H1 (cell line): ENCODE data around the gene VPS13A. TPM values are rescaled to one million over a fixed set of nuclear protein-coding genes. Genes with fewer than 3 reads are reported as not detected.

ENCODE experiments used
- CTCF ChIA-PET: fragments of 300-600 bp; sonication (Branson Sonifier 250); formaldehyde crosslinking; loops from one replicate; lab custom pipeline; 2021; ENCODE audit not compliant: partially characterized antibody; lab: Charles Lee
- POLR2A ChIA-PET: fragments of 300-600 bp; sonication (Branson Sonifier 250); formaldehyde crosslinking; loops from one replicate; lab custom pipeline; 2021; ENCODE audit warnings: inconsistent platforms; ENCODE audit not compliant: partially characterized antibody; lab: Charles Lee
- DNase-seq, 2 experiments: peaks; one replicate each; pipeline versions ENCODE4 v3.0.0 to v3.0.0-alpha.2; 2010 to 2022; ENCODE audit warnings: low spot score in 2 of 2, low read depth in 1 of 2, mixed read lengths in 1 of 2
- FAIRE-seq: peaks from 2 replicates; lab custom pipeline; 2011; peaks lifted over from hg19 to GRCh38; lab: Jason Lieb, UNC
- H2AFZ ChIP-seq: 2 replicates; pipeline ENCODE4 v1.8.1; 2012; ENCODE audit warnings: low read length, inconsistent platforms
- H2AK5ac ChIP-seq: 2 replicates; pipeline ENCODE4 v1.6.1; 2013; ENCODE audit warnings: low read depth, low read length
- H2BK120ac ChIP-seq: replicated peaks from 2 replicates; pipeline ENCODE3; 2013; ENCODE audit warnings: low read depth, low read length, inconsistent platforms
- H2BK12ac ChIP-seq: 2 replicates; pipeline ENCODE4 v1.6.1; 2013; ENCODE audit warnings: low read depth, low read length
- H2BK15ac ChIP-seq: 2 replicates; pipeline ENCODE4 v1.6.1; 2013; ENCODE audit warnings: low read length
- H2BK20ac ChIP-seq: 2 replicates; pipeline ENCODE4 v1.6.1; 2013; ENCODE audit warnings: low read length
- H2BK5ac ChIP-seq: 2 replicates; pipeline ENCODE4 v1.6.1; 2013; ENCODE audit warnings: low read depth, low read length
- H3K14ac ChIP-seq: 2 replicates; pipeline ENCODE4 v1.6.1; 2013; ENCODE audit warnings: inconsistent platforms; ENCODE audit not compliant: insufficient read length
- H3K18ac ChIP-seq: 2 replicates; pipeline ENCODE4 v1.6.1; 2013; ENCODE audit warnings: low read length; ENCODE audit errors: extremely low read depth
- H3K23ac ChIP-seq: 2 replicates; pipeline ENCODE4 v1.6.1; 2013; ENCODE audit warnings: inconsistent platforms; ENCODE audit not compliant: insufficient read length
- H3K23me2 ChIP-seq: 2 replicates; pipeline ENCODE4 v1.6.1; 2013; ENCODE audit warnings: low read depth, low read length
- H3K27ac ChIP-seq: 2 replicates; pipeline ENCODE4 v1.6.1; 2011; ENCODE audit warnings: low read depth, low read length, inconsistent platforms
- H3K27me3 ChIP-seq, 4 experiments: replicated peaks in 1 of 4; 1 replicate in 1 of 4; 2 replicates in 3 of 4; pipeline versions ENCODE4 v1.6.1 to v1.8.1; 2011 to 2013; ENCODE audit warnings: low read length in 3 of 4, mild to moderate bottlenecking in 3 of 4, inconsistent platforms in 2 of 4, mixed read lengths in 2 of 4, moderate library complexity in 1 of 4; ENCODE audit not compliant: control insufficient read depth in 3 of 4, insufficient read depth in 3 of 4; ENCODE audit errors: extremely low read depth in 1 of 4
- H3K36me3 ChIP-seq, 4 experiments: 2 replicates each; pipeline versions ENCODE4 v1.6.1 to v1.8.1; 2011 to 2013; ENCODE audit warnings: mild to moderate bottlenecking in 4 of 4, low read length in 3 of 4, moderate library complexity in 2 of 4, control low read depth in 1 of 4, inconsistent platforms in 1 of 4; ENCODE audit not compliant: insufficient read depth in 4 of 4, control insufficient read depth in 2 of 4
- H3K4ac ChIP-seq: replicated peaks from 2 replicates; pipeline ENCODE3; 2013; ENCODE audit warnings: low read length, low read depth, mixed read lengths, inconsistent platforms; ENCODE audit not compliant: insufficient read length
- H3K4me1 ChIP-seq, 4 experiments: replicated peaks in 1 of 4; 1 replicate in 1 of 4; 2 replicates in 3 of 4; pipeline versions ENCODE4 v1.6.1 to v1.8.1; 2011 to 2013; ENCODE audit warnings: low read length in 3 of 4, inconsistent platforms in 2 of 4, mixed read lengths in 1 of 4; ENCODE audit not compliant: insufficient read depth in 4 of 4, control insufficient read depth in 3 of 4
- H3K4me2 ChIP-seq, 2 experiments: 2 replicates each; pipeline versions ENCODE4 v1.6.1 to v1.8.1; 2011 to 2013; ENCODE audit warnings: low read depth in 2 of 2, low read length in 2 of 2, control low read depth in 1 of 2, inconsistent platforms in 1 of 2, mild to moderate bottlenecking in 1 of 2; ENCODE audit not compliant: insufficient read depth in 1 of 2
- H3K4me3 ChIP-seq, 4 experiments: fragments of 200-600, 300-600 bp in 1 of 4; sonication (generic), shearing (Covaris generic), sonication (Bioruptor Twin) in 1 of 4; 2 replicates each; pipeline versions ENCODE4 v1.5.1 to v1.8.1; 2011 to 2016; ENCODE audit warnings: low read length in 4 of 4, low read depth in 3 of 4, control low read depth in 2 of 4, inconsistent platforms in 2 of 4, mild to moderate bottlenecking in 2 of 4, mixed read lengths in 1 of 4, moderate library complexity in 1 of 4; ENCODE audit not compliant: insufficient read depth in 2 of 4; ENCODE audit errors: extremely low read depth in 1 of 4
- H3K56ac ChIP-seq: replicated peaks from 2 replicates; pipeline ENCODE3; 2013; ENCODE audit warnings: low read depth, mild to moderate bottlenecking, mixed read lengths, low read length, inconsistent platforms; ENCODE audit not compliant: insufficient read length
- H3K79me1 ChIP-seq: 2 replicates; pipeline ENCODE4 v1.6.1; 2013; ENCODE audit warnings: low read depth, low read length, control low read depth
- H3K79me2 ChIP-seq, 2 experiments: 2 replicates each; pipeline versions ENCODE4 v1.6.1 to v1.8.1; 2012 to 2013; ENCODE audit warnings: low read length in 2 of 2, mild to moderate bottlenecking in 2 of 2, inconsistent platforms in 1 of 2; ENCODE audit not compliant: insufficient read depth in 2 of 2, control insufficient read depth in 1 of 2
- H3K9ac ChIP-seq, 4 experiments: replicated peaks in 1 of 4; 1 replicate in 1 of 4; 2 replicates in 3 of 4; pipeline versions ENCODE4 v1.6.1 to v1.8.1; 2011 to 2013; ENCODE audit warnings: low read depth in 3 of 4, low read length in 3 of 4, control low read depth in 2 of 4, mild to moderate bottlenecking in 2 of 4, moderate library complexity in 2 of 4, inconsistent platforms in 1 of 4; ENCODE audit errors: extremely low read depth in 1 of 4
- H3K9me3 ChIP-seq, 2 experiments: 2 replicates each; pipeline versions ENCODE4 v1.6.1 to v1.8.1; 2012 to 2013; ENCODE audit warnings: mild to moderate bottlenecking in 2 of 2, moderate library complexity in 2 of 2, control low read depth in 1 of 2, inconsistent platforms in 1 of 2, low read depth in 1 of 2, low read length in 1 of 2, mixed read lengths in 1 of 2; ENCODE audit not compliant: insufficient read depth in 2 of 2
- H4K20me1 ChIP-seq, 2 experiments: replicated peaks in 1 of 2; 2 replicates each; pipeline versions ENCODE3 to v1.8.1; 2011 to 2013; ENCODE audit warnings: inconsistent platforms in 2 of 2, low read length in 2 of 2, mild to moderate bottlenecking in 1 of 2; ENCODE audit not compliant: insufficient read depth in 2 of 2, control insufficient read depth in 1 of 2
- H4K5ac ChIP-seq: 2 replicates; pipeline ENCODE4 v1.6.1; 2013; ENCODE audit warnings: low read length, low read depth, mixed read lengths, inconsistent platforms; ENCODE audit not compliant: insufficient read length
- H4K8ac ChIP-seq: 2 replicates; pipeline ENCODE4 v1.8.0; 2013; ENCODE audit warnings: mild to moderate bottlenecking, moderate library complexity, low read length, inconsistent platforms; ENCODE audit not compliant: insufficient read depth; ENCODE audit errors: extremely low read depth
- H4K91ac ChIP-seq: replicated peaks from 2 replicates; pipeline ENCODE3; 2013; ENCODE audit warnings: low read length, mixed read lengths, inconsistent platforms; ENCODE audit not compliant: insufficient read length
- BCL11A ChIP-seq, 2 experiments: IDR thresholded peaks; one replicate each; pipeline ENCODE4 v1.6.1; 2011; ENCODE audit warnings: low read depth in 2 of 2, low read length in 2 of 2, mild to moderate bottlenecking in 2 of 2
- CBX8 ChIP-seq: fragments of 300-800, 300-1000 bp; sonication (generic); IDR thresholded peaks from 2 replicates; pipeline ENCODE4 v1.7.1; 2016; ENCODE audit warnings: low read depth, low read length, borderline replicate concordance
- RAD21 ChIP-seq, 2 experiments: IDR thresholded peaks in 1 of 2; conservative IDR thresholded peaks in 1 of 2; 2 replicates each; pipeline ENCODE4 v1.6.1; 2011; ENCODE audit warnings: low read depth in 2 of 2, low read length in 2 of 2, improper control_type of control experiment in 1 of 2, inconsistent platforms in 1 of 2, mild to moderate bottlenecking in 1 of 2, moderate library complexity in 1 of 2
- RXRA ChIP-seq: IDR thresholded peaks from 2 replicates; pipeline ENCODE4 v1.6.1; 2011; ENCODE audit warnings: low read depth, mild to moderate bottlenecking, low read length, moderate library complexity; ENCODE audit not compliant: insufficient read depth
- SIN3A ChIP-seq, 2 experiments: IDR thresholded peaks in 1 of 2; conservative IDR thresholded peaks in 1 of 2; 2 replicates each; pipeline ENCODE4 v1.6.1; 2011 to 2012; ENCODE audit warnings: low read length in 2 of 2, improper control_type of control experiment in 1 of 2, low read depth in 1 of 2, mild to moderate bottlenecking in 1 of 2
- SUZ12 ChIP-seq: fragments of 200-600 bp; sonication (generic); IDR thresholded peaks from 2 replicates; pipeline ENCODE4 v1.6.1; 2012; ENCODE audit warnings: mild to moderate bottlenecking, inconsistent platforms, low read length, moderate library complexity, mixed read lengths
- TBP ChIP-seq: IDR thresholded peaks from 2 replicates; pipeline ENCODE4 v1.6.1; 2011; ENCODE audit warnings: low read depth, low read length, improper control_type of control experiment
- ZNF274 ChIP-seq: IDR thresholded peaks from 2 replicates; pipeline ENCODE4 v1.7.0; 2012; ENCODE audit warnings: low read length, borderline replicate concordance; ENCODE audit errors: extremely low read depth
- WGBS, 2 experiments: shearing (Covaris generic) in 1 of 2; methylation state at CpG; one replicate each; pipeline versions ENCODE4 v1.1.6 to v1.1.7; 2013 to 2015; ENCODE audit warnings: low lambda C conversion rate in 2 of 2, mixed read lengths in 2 of 2, inconsistent platforms in 1 of 2, low coverage in 1 of 2, missing lambda C conversion rate in 1 of 2; ENCODE audit not compliant: insufficient replicate concordance in 2 of 2, insufficient coverage in 1 of 2, insufficient read length in 1 of 2; ENCODE audit errors: extremely low coverage in 1 of 2, missing lambda C conversion rate in 1 of 2; 5-methylcytosine and 5-hydroxymethylcytosine counted together
- polyA plus RNA-seq, 7 experiments: library from polyadenylated mRNA; depleted of rRNA in 3 of 7; stranded (reverse) in 5 of 7; unstranded in 2 of 7; fragments of >200 nt in 5 of 7; fragments of 200-250 nt in 2 of 7; gene quantifications; 1 replicate in 5 of 7; 2 replicates in 1 of 7; 4 replicates in 1 of 7; pipeline versions ENCODE4 v1.2.1 to v1.2.3, GENCODE V29; 2011 to 2013; ENCODE audit warnings: missing spikeins in 2 of 7, mixed read lengths in 2 of 7
- total RNA-seq: library from RNA; stranded (reverse); fragmentation: NEBNext Ultra II Directional; extraction: Animal tissue kit (Norgen Biotek cat#: 25700); gene quantifications from 2 replicates; pipeline ENCODE4 v1.2.1, GENCODE V29; 2021

VPS13A gene
- total and polyA plus RNA-seq, 2 of the 8 experiments (the other 6 are each of a cell fraction or from before 2014, with no cell fraction given): 6.0 to 36.5 TPM

GRCh38 chr9:77284616-77285015 lies 107.3 kb downstream of the VPS13A start:
- H3K27me3 ChIP-seq: no peaks in the 10 kb centered on the region
- no peak overlapping the region for H4K91ac ChIP-seq
- H4K20me1 ChIP-seq: no peaks in the 10 kb centered on the region
- FAIRE-seq: no peak
- H3K36me3 ChIP-seq: peaks cover 0 to 9% (median 3%) of the 10 kb centered on the region in 4 experiments; a peak in 3 of 8 replicates
- no peak overlapping the region for H3K14ac ChIP-seq
- H2BK20ac ChIP-seq: no peak overlapping the region
- no peaks in the 10 kb centered on the region for H3K79me1 ChIP-seq
- H2AK5ac ChIP-seq: no peak overlapping the region
- H3K9ac ChIP-seq: no peak overlapping the region
- H3K56ac ChIP-seq: no peak overlapping the region
- no peak overlapping the region for H4K5ac ChIP-seq
- no peaks in the 10 kb centered on the region; a peak in 1 of 4 replicates for H3K9me3 ChIP-seq
- no peaks in the 10 kb centered on the region for H3K23me2 ChIP-seq
- no peak overlapping the region for H3K18ac ChIP-seq
- ChIA-PET POLR2A (no interaction called here), CTCF (interaction anchor here (3.4 kb wide), 1 partner anchor 7 kb away, joined by 15 read pairs; no protein-coding TSS in a partner anchor)
- H3K4me1 ChIP-seq: no peaks in the 10 kb centered on the region
- no peak overlapping the region for H2BK12ac ChIP-seq
- WGBS, 2 experiments: 90% methylated on average over 7 of the region's 7 CpGs; no CpG with 5 or more reads in 1 of the 2 experiments
- no peak for TF ChIP-seq RXRA
- no peak for TF ChIP-seq TBP
- no peak for TF ChIP-seq SIN3A (conservative IDR thresholded peaks at IDR 0.05 in 1 of 2, IDR thresholded peaks at IDR 0.05 in 1 of 2; ENCODE audit: low read depth in 1 of 2, low read length in 2 of 2)
- no peak for TF ChIP-seq BCL11A (IDR thresholded peaks at IDR 0.05; ENCODE audit: low read depth in 2 of 2, low read length in 2 of 2)
- no peak for TF ChIP-seq RAD21 (IDR thresholded peaks at IDR 0.05 in 1 of 2, conservative IDR thresholded peaks at IDR 0.05 in 1 of 2; ENCODE audit: low read depth in 2 of 2, low read length in 2 of 2)
- no peak for TF ChIP-seq CBX8
- no peak for TF ChIP-seq ZNF274
- no peak for TF ChIP-seq SUZ12
- 0 out of 4 replicates have a peak, but pooled peaks cover 0 to 2% of the 10 kb centered on the region in 2 experiments for H3K79me2 ChIP-seq
- H3K23ac ChIP-seq: no peak overlapping the region
- no peak for DNase-seq
- no peak overlapping the region for H2AFZ ChIP-seq
- H3K4ac ChIP-seq: no peak overlapping the region
- no peak overlapping the region for H3K4me2 ChIP-seq
- no peak overlapping the region for H4K8ac ChIP-seq
- no peak overlapping the region for H3K27ac ChIP-seq
- H2BK15ac ChIP-seq: no peak overlapping the region
- no peak overlapping the region for H2BK5ac ChIP-seq
- H3K4me3 ChIP-seq: no peak overlapping the region
- H2BK120ac ChIP-seq: no peak overlapping the region
